ENCODE results near the gene SCCPDH. TPM values are rescaled to one million over a fixed set of nuclear protein-coding genes. Genes with fewer than 3 reads are reported as not detected.
A peak's percentile ranks its signal among the peaks of the same experiment; 100 is the strongest.

SCCPDH gene
- total RNA-seq, 1 donor from 2014 or later = 19.5 TPM

GRCh38 chr1:246722720-246723119 lies 1.5 kb upstream of the SCCPDH start:
- H3K36me3 Mint-ChIP-seq (ENCODE audit: low read depth, unreplicated experiment) = peaks cover 17% of the 10 kb centered on the region
- no peak overlapping the region for H3K4me3 Mint-ChIP-seq (ENCODE audit: unreplicated experiment)
- no peak for DNase-seq (ENCODE audit: low spot score)
- peaks cover 5% of the 10 kb centered on the region for H3K9me3 Mint-ChIP-seq (ENCODE audit: unreplicated experiment)
- peaks cover 6% of the 10 kb centered on the region for H3K27me3 Mint-ChIP-seq (ENCODE audit: unreplicated experiment)
- H3K27ac Mint-ChIP-seq (ENCODE audit: unreplicated experiment) = no peak overlapping the region
- peaks cover 8% of the 10 kb centered on the region for H3K4me1 Mint-ChIP-seq (ENCODE audit: unreplicated experiment)
- TF ChIP-seq, protein P1, sequence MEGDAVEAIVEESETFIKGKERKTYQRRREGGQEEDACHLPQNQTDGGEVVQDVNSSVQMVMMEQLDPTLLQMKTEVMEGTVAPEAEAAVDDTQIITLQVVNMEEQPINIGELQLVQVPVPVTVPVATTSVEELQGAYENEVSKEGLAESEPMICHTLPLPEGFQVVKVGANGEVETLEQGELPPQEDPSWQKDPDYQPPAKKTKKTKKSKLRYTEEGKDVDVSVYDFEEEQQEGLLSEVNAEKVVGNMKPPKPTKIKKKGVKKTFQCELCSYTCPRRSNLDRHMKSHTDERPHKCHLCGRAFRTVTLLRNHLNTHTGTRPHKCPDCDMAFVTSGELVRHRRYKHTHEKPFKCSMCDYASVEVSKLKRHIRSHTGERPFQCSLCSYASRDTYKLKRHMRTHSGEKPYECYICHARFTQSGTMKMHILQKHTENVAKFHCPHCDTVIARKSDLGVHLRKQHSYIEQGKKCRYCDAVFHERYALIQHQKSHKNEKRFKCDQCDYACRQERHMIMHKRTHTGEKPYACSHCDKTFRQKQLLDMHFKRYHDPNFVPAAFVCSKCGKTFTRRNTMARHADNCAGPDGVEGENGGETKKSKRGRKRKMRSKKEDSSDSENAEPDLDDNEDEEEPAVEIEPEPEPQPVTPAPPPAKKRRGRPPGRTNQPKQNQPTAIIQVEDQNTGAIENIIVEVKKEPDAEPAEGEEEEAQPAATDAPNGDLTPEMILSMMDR (IDR thresholded peaks at IDR 0.05; ENCODE audit: unreplicated experiment) = no peak

DNA sequence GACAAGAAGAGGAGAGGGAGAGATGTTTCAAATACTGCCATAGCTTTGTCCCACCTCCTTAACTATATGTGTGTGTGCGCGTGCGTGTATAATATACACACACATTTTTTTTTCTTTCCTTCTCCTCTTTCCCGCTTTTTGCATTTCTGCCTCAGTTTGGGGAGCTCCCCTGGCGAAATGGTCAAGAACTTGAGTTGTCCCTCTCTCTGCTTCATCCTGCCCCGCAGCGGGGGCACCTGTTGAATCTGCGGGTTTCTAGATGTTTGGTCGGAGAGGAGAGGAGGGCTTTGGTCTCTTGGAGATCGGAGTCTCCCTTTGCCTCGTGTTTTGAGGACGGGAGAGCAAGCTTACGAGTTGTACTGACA lies 504 bp downstream of the SCCPDH start:
- peaks cover 8% of the 10 kb centered on the region for H3K4me1 Mint-ChIP-seq (ENCODE audit: unreplicated experiment)
- H3K4me3 Mint-ChIP-seq (ENCODE audit: unreplicated experiment) = peak overlapping the region; percentile 95
- no peak overlapping the region for H3K27ac Mint-ChIP-seq (ENCODE audit: unreplicated experiment)
- TF ChIP-seq, protein P1 (IDR thresholded peaks at IDR 0.05; ENCODE audit: unreplicated experiment) = no peak
- peaks cover 36% of the 10 kb centered on the region for H3K36me3 Mint-ChIP-seq (ENCODE audit: low read depth, unreplicated experiment)
- peaks cover 7% of the 10 kb centered on the region for H3K9me3 Mint-ChIP-seq (ENCODE audit: unreplicated experiment)
- H3K27me3 Mint-ChIP-seq (ENCODE audit: unreplicated experiment) = peaks cover 6% of the 10 kb centered on the region
- DNase-seq (ENCODE audit: low spot score) = no peak

DNA sequence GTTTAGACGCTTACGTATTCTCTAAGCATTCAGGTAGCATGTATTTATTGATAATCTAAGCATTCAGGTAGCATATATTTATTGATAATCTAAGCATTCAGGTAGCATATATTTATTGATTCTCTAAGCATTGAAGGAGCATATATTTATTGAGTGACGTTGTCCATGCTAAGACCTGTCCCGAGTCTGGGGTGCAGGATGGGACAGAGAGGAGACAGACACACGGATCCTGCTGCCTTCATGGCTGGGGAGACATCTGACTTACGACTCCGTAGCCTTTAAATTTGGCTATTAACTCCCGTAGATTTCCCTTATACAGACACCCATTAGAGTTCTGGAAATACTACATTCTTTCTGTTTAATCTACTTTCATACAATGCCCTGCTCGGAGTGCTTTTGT lies 982 bp downstream of the SCCPDH start:
- Mint-ChIP-seq H3K4me3 (ENCODE audit: unreplicated experiment) (peak overlapping the region; percentile 95), H3K4me1 (ENCODE audit: unreplicated experiment) (peaks cover 8% of the 10 kb centered on the region), H3K9me3 (ENCODE audit: unreplicated experiment) (peaks cover 11% of the 10 kb centered on the region), H3K27ac (ENCODE audit: unreplicated experiment) (no peak overlapping the region), H3K36me3 (ENCODE audit: low read depth, unreplicated experiment) (peaks cover 41% of the 10 kb centered on the region), H3K27me3 (ENCODE audit: unreplicated experiment) (peaks cover 6% of the 10 kb centered on the region)
- DNase-seq (ENCODE audit: low spot score) = no peak
- TF ChIP-seq, protein P1 (IDR thresholded peaks at IDR 0.05; ENCODE audit: unreplicated experiment) = no peak

- Mint-ChIP-seq H3K4me3 (ENCODE audit: unreplicated experiment) (no peak overlapping the region), H3K4me1 (ENCODE audit: unreplicated experiment) (peaks cover 8% of the 10 kb centered on the region), H3K36me3 (ENCODE audit: low read depth, unreplicated experiment) (peaks cover 47% of the 10 kb centered on the region)
Observed at GRCh38 chr1:246726255-246726679, 2.1 kb downstream of the SCCPDH start.

DNA sequence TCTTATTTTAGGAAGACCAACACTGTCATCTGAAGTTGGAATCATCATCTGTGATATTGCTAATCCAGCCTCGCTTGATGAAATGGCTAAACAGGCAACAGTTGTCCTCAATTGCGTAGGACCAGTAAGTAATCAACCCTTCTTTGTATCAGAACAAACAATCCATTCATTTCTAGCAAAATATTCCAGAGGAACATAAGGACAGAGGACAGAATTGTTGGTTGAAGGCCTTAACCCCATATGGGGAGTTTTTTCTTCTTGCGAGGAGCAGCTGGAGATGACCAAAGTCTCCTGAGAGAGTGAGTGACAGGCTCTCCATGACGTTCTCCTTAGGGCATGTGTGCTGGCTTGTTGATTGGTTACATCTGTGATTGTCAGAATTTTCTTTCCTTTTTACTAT lies 2.7 kb downstream of the SCCPDH start:
- H3K4me3 Mint-ChIP-seq (ENCODE audit: unreplicated experiment) = no peak overlapping the region
- peaks cover 12% of the 10 kb centered on the region for H3K9me3 Mint-ChIP-seq (ENCODE audit: unreplicated experiment)
- DNase-seq (ENCODE audit: low spot score) = no peak
- TF ChIP-seq, protein P1 (IDR thresholded peaks at IDR 0.05; ENCODE audit: unreplicated experiment) = no peak
- peaks cover 8% of the 10 kb centered on the region for H3K4me1 Mint-ChIP-seq (ENCODE audit: unreplicated experiment)
- no peak overlapping the region for H3K27ac Mint-ChIP-seq (ENCODE audit: unreplicated experiment)
- peaks cover 53% of the 10 kb centered on the region for H3K36me3 Mint-ChIP-seq (ENCODE audit: low read depth, unreplicated experiment)
- peaks cover 2% of the 10 kb centered on the region for H3K27me3 Mint-ChIP-seq (ENCODE audit: unreplicated experiment)

More at GRCh38 chr1:246726255-246726679, 2.1 kb downstream of the SCCPDH start:
- Mint-ChIP-seq H3K9me3 (ENCODE audit: unreplicated experiment) (peaks cover 12% of the 10 kb centered on the region), H3K27ac (ENCODE audit: unreplicated experiment) (no peak overlapping the region), H3K27me3 (ENCODE audit: unreplicated experiment) (peaks cover 2% of the 10 kb centered on the region)
- no peak for DNase-seq (ENCODE audit: low spot score)
- TF ChIP-seq, protein P1 (IDR thresholded peaks at IDR 0.05; ENCODE audit: unreplicated experiment) = no peak

Data from endothelial cell (in vitro differentiated cells).